ENCODE data around the gene MMP2.

GRCh38 chr16:55487048-55487803 is 8.2 kb downstream of the MMP2 start:
- TF ChIP-seq USF1 (IDR thresholded peaks at IDR 0.05; ENCODE audit: borderline replicate concordance, extremely low read length, insufficient read depth, low read depth, low read length) (no peak), MAX (IDR thresholded peaks at IDR 0.05; ENCODE audit: low read depth, low read length) (no peak), KAT2A (conservative IDR thresholded peaks at IDR 0.05; ENCODE audit: control insufficient read depth, low read depth, low read length) (no peak), CTCF (IDR thresholded peaks at IDR 0.05 in 2 of 3, conservative IDR thresholded peaks at IDR 0.05 in 1 of 3; ENCODE audit: control insufficient read depth in 2 of 3, extremely low read depth in 1 of 3, insufficient read depth in 1 of 3, low read depth in 3 of 3, low read length in 3 of 3) (no peak), ELK1 (IDR thresholded peaks at IDR 0.05; ENCODE audit: low read depth, low read length) (no peak), JUND (IDR thresholded peaks at IDR 0.05; ENCODE audit: low read depth, low read length) (no peak), HDAC6 (IDR thresholded peaks at IDR 0.05; ENCODE audit: unreplicated experiment) (no peak), MYC (IDR thresholded peaks at IDR 0.05; ENCODE audit: insufficient read depth, insufficient read length, insufficient replicate concordance, low read length, severe bottlenecking) (no peak)

All from GM12878 (cell line).